Measurements from ENCODE around the gene CARS1.
A peak's percentile ranks its signal among the peaks of the same experiment; 100 is the strongest.

CARS1 gene

GRCh38 chr11:3041699-3042441 lies 15.4 kb downstream of the CARS1 start:
- H3K4me3 ChIP-seq (ENCODE audit: low read depth in 1 of 5, low read length in 5 of 5) = no peak overlapping the region
- peak overlapping the region; percentile 93 for H3K27ac ChIP-seq (ENCODE audit: low read depth, low read length)
- H3K36me3 ChIP-seq (ENCODE audit: control insufficient read depth in 5 of 5, insufficient read depth in 5 of 5, low read length in 5 of 5) = peaks cover 6 to 75% (median 67%) of the 10 kb centered on the region in 5 donors
- H3K9me3 ChIP-seq (ENCODE audit: control insufficient read depth in 5 of 5, low read length in 5 of 5) = no peaks in the 10 kb centered on the region
- H3K9ac ChIP-seq (ENCODE audit: low read length in 5 of 5) = peak overlapping the region in 1 of 5 donors; percentile 29
- H3K4me1 ChIP-seq (ENCODE audit: control insufficient read depth in 5 of 5, insufficient read depth in 5 of 5, low read length in 5 of 5) = peaks cover 10 to 68% (median 47%) of the 10 kb centered on the region in 5 donors
- no peaks in the 10 kb centered on the region for H3K27me3 ChIP-seq (ENCODE audit: control insufficient read depth in 5 of 5, insufficient read depth in 4 of 5, low read length in 5 of 5)

GRCh38 chr11:3040881-3041280 lies 16.3 kb downstream of the CARS1 start:
- peaks cover 13 to 66% (median 49%) of the 10 kb centered on the region in 5 donors for H3K4me1 ChIP-seq (ENCODE audit: control insufficient read depth in 5 of 5, insufficient read depth in 5 of 5, low read length in 5 of 5)
- H3K4me3 ChIP-seq (ENCODE audit: low read depth in 1 of 5, low read length in 5 of 5) = no peak overlapping the region
- no peaks in the 10 kb centered on the region for H3K9me3 ChIP-seq (ENCODE audit: control insufficient read depth in 5 of 5, low read length in 5 of 5)
- H3K27me3 ChIP-seq (ENCODE audit: control insufficient read depth in 5 of 5, insufficient read depth in 4 of 5, low read length in 5 of 5) = no peaks in the 10 kb centered on the region
- no peak overlapping the region for H3K27ac ChIP-seq (ENCODE audit: low read depth, low read length)
- H3K36me3 ChIP-seq (ENCODE audit: control insufficient read depth in 5 of 5, insufficient read depth in 5 of 5, low read length in 5 of 5) = peaks cover 11 to 76% (median 69%) of the 10 kb centered on the region in 5 donors
- no peak overlapping the region for H3K9ac ChIP-seq (ENCODE audit: low read length in 5 of 5)

GRCh38 chr11:3037945-3038271 lies 19.3 kb downstream of the CARS1 start:
- peak overlapping the region; percentile 57 for H3K27ac ChIP-seq (ENCODE audit: low read depth, low read length)
- no peaks in the 10 kb centered on the region for H3K27me3 ChIP-seq (ENCODE audit: control insufficient read depth in 5 of 5, insufficient read depth in 4 of 5, low read length in 5 of 5)
- peaks cover 12 to 41% (median 33%) of the 10 kb centered on the region in 5 donors for H3K4me1 ChIP-seq (ENCODE audit: control insufficient read depth in 5 of 5, insufficient read depth in 5 of 5, low read length in 5 of 5)
- H3K9me3 ChIP-seq (ENCODE audit: control insufficient read depth in 5 of 5, low read length in 5 of 5) = no peaks in the 10 kb centered on the region
- H3K36me3 ChIP-seq (ENCODE audit: control insufficient read depth in 5 of 5, insufficient read depth in 5 of 5, low read length in 5 of 5) = peaks cover 11 to 82% (median 72%) of the 10 kb centered on the region in 5 donors
- H3K4me3 ChIP-seq (ENCODE audit: low read depth in 1 of 5, low read length in 5 of 5) = no peak overlapping the region
- H3K9ac ChIP-seq (ENCODE audit: low read length in 5 of 5) = peak overlapping the region in 2 of 5 donors; percentile 5 to 23

GRCh38 chr11:3037040-3037944 lies 19.9 kb downstream of the CARS1 start:
- Histone ChIP-seq H3K36me3 (ENCODE audit: control insufficient read depth in 5 of 5, insufficient read depth in 5 of 5, low read length in 5 of 5) (peaks cover 11 to 88% (median 78%) of the 10 kb centered on the region in 5 donors), H3K9ac (ENCODE audit: low read length in 5 of 5) (peak overlapping the region in 2 of 5 donors; percentile 21 to 23), H3K9me3 (ENCODE audit: control insufficient read depth in 5 of 5, low read length in 5 of 5) (no peaks in the 10 kb centered on the region), H3K4me1 (ENCODE audit: control insufficient read depth in 5 of 5, insufficient read depth in 5 of 5, low read length in 5 of 5) (peaks cover 10 to 35% (median 28%) of the 10 kb centered on the region in 5 donors), H3K4me3 (ENCODE audit: low read depth in 1 of 5, low read length in 5 of 5) (no peak overlapping the region), H3K27me3 (ENCODE audit: control insufficient read depth in 5 of 5, insufficient read depth in 4 of 5, low read length in 5 of 5) (no peaks in the 10 kb centered on the region), H3K27ac (ENCODE audit: low read depth, low read length) (peak overlapping the region; percentile 57)

GRCh38 chr11:3036419-3036818 lies 20.8 kb downstream of the CARS1 start:
- Histone ChIP-seq H3K9ac (ENCODE audit: low read length in 5 of 5) (no peak overlapping the region), H3K27ac (ENCODE audit: low read depth, low read length) (peak overlapping the region; percentile 57), H3K4me3 (ENCODE audit: low read depth in 1 of 5, low read length in 5 of 5) (no peak overlapping the region), H3K9me3 (ENCODE audit: control insufficient read depth in 5 of 5, low read length in 5 of 5) (no peaks in the 10 kb centered on the region), H3K4me1 (ENCODE audit: control insufficient read depth in 5 of 5, insufficient read depth in 5 of 5, low read length in 5 of 5) (peaks cover 10 to 28% (median 25%) of the 10 kb centered on the region in 5 donors), H3K27me3 (ENCODE audit: control insufficient read depth in 5 of 5, insufficient read depth in 4 of 5, low read length in 5 of 5) (no peaks in the 10 kb centered on the region), H3K36me3 (ENCODE audit: control insufficient read depth in 5 of 5, insufficient read depth in 5 of 5, low read length in 5 of 5) (peaks cover 12 to 84% (median 71%) of the 10 kb centered on the region in 5 donors)

GRCh38 chr11:3035333-3035732 lies 21.9 kb downstream of the CARS1 start:
- Histone ChIP-seq H3K4me1 (ENCODE audit: control insufficient read depth in 5 of 5, insufficient read depth in 5 of 5, low read length in 5 of 5) (peaks cover 10 to 38% (median 29%) of the 10 kb centered on the region in 5 donors), H3K27me3 (ENCODE audit: control insufficient read depth in 5 of 5, insufficient read depth in 4 of 5, low read length in 5 of 5) (no peaks in the 10 kb centered on the region), H3K27ac (ENCODE audit: low read depth, low read length) (no peak overlapping the region), H3K36me3 (ENCODE audit: control insufficient read depth in 5 of 5, insufficient read depth in 5 of 5, low read length in 5 of 5) (peaks cover 14 to 80% (median 66%) of the 10 kb centered on the region in 5 donors), H3K9me3 (ENCODE audit: control insufficient read depth in 5 of 5, low read length in 5 of 5) (no peaks in the 10 kb centered on the region), H3K4me3 (ENCODE audit: low read depth in 1 of 5, low read length in 5 of 5) (no peak overlapping the region), H3K9ac (ENCODE audit: low read length in 5 of 5) (peak overlapping the region in 1 of 5 donors; percentile 6)

GRCh38 chr11:3030289-3031070 lies 26.7 kb downstream of the CARS1 start:
- Histone ChIP-seq H3K27me3 (ENCODE audit: control insufficient read depth in 5 of 5, insufficient read depth in 4 of 5, low read length in 5 of 5) (no peaks in the 10 kb centered on the region), H3K4me1 (ENCODE audit: control insufficient read depth in 5 of 5, insufficient read depth in 5 of 5, low read length in 5 of 5) (peaks cover 0 to 30% (median 26%) of the 10 kb centered on the region in 5 donors), H3K36me3 (ENCODE audit: control insufficient read depth in 5 of 5, insufficient read depth in 5 of 5, low read length in 5 of 5) (peaks cover 4 to 75% (median 66%) of the 10 kb centered on the region in 5 donors), H3K4me3 (ENCODE audit: low read depth in 1 of 5, low read length in 5 of 5) (no peak overlapping the region), H3K27ac (ENCODE audit: low read depth, low read length) (no peak overlapping the region), H3K9me3 (ENCODE audit: control insufficient read depth in 5 of 5, low read length in 5 of 5) (no peaks in the 10 kb centered on the region), H3K9ac (ENCODE audit: low read length in 5 of 5) (no peak overlapping the region)

- H3K9ac ChIP-seq (ENCODE audit: low read length in 5 of 5) = no peak overlapping the region
- no peaks in the 10 kb centered on the region for H3K9me3 ChIP-seq (ENCODE audit: control insufficient read depth in 5 of 5, low read length in 5 of 5)
- no peaks in the 10 kb centered on the region for H3K27me3 ChIP-seq (ENCODE audit: control insufficient read depth in 5 of 5, insufficient read depth in 4 of 5, low read length in 5 of 5)
- H3K27ac ChIP-seq (ENCODE audit: low read depth, low read length) = no peak overlapping the region
- peaks cover 0 to 30% (median 26%) of the 10 kb centered on the region in 5 donors for H3K4me1 ChIP-seq (ENCODE audit: control insufficient read depth in 5 of 5, insufficient read depth in 5 of 5, low read length in 5 of 5)
- H3K4me3 ChIP-seq (ENCODE audit: low read depth in 1 of 5, low read length in 5 of 5) = no peak overlapping the region
- H3K36me3 ChIP-seq (ENCODE audit: control insufficient read depth in 5 of 5, insufficient read depth in 5 of 5, low read length in 5 of 5) = peaks cover 4 to 78% (median 68%) of the 10 kb centered on the region in 5 donors
Observed at GRCh38 chr11:3028813-3029212, 28.4 kb downstream of the CARS1 start.

- peaks cover 0 to 43% (median 42%) of the 10 kb centered on the region in 5 donors for H3K4me1 ChIP-seq (ENCODE audit: control insufficient read depth in 5 of 5, insufficient read depth in 5 of 5, low read length in 5 of 5)
- peaks cover 4 to 81% (median 66%) of the 10 kb centered on the region in 5 donors for H3K36me3 ChIP-seq (ENCODE audit: control insufficient read depth in 5 of 5, insufficient read depth in 5 of 5, low read length in 5 of 5)
- no peak overlapping the region for H3K27ac ChIP-seq (ENCODE audit: low read depth, low read length)
- H3K27me3 ChIP-seq (ENCODE audit: control insufficient read depth in 5 of 5, insufficient read depth in 4 of 5, low read length in 5 of 5) = no peaks in the 10 kb centered on the region
- no peak overlapping the region for H3K9ac ChIP-seq (ENCODE audit: low read length in 5 of 5)
- H3K9me3 ChIP-seq (ENCODE audit: control insufficient read depth in 5 of 5, low read length in 5 of 5) = no peaks in the 10 kb centered on the region
- no peak overlapping the region for H3K4me3 ChIP-seq (ENCODE audit: low read depth in 1 of 5, low read length in 5 of 5)
Observed at GRCh38 chr11:3026803-3027202, 30.4 kb downstream of the CARS1 start.

Measured in subcutaneous abdominal adipose tissue (tissue), 5 donors.